ENCODE results near the gene AGPS. TPM values are rescaled to one million over a fixed set of nuclear protein-coding genes. Genes with fewer than 3 reads are reported as not detected.

AGPS gene
- polyA plus RNA-seq, 1 of the 3 experiments (the other 2 are of a cell fraction): 10.9 TPM

GRCh38 chr2:177530561-177530960, 138.0 kb downstream of the AGPS start:
- POLR2A ChIA-PET: interaction anchor here (1.0 to 2.0 kb wide), 2 partner anchors 18 to 22 kb away, joined by 4 to 5 read pairs; a partner anchor contains a TSS
- Histone ChIP-seq H3K36me3 (replicated peaks in 1 of 2; ENCODE audit: control insufficient read depth in 1 of 2, insufficient read depth in 2 of 2, low read length in 1 of 2) (peaks cover 2 to 38% of the 10 kb centered on the region in 2 experiments), H3K79me2 (ENCODE audit: insufficient read depth) (no peaks in the 10 kb centered on the region), H3K4me1 (ENCODE audit: control insufficient read depth in 1 of 2, insufficient read depth in 2 of 2, low read depth in 1 of 2, low read length in 1 of 2) (peaks cover 0 to 14% of the 10 kb centered on the region in 2 experiments; a peak in 2 of 4 replicates), H2AFZ (ENCODE audit: low read depth) (no peak overlapping the region), H3K9ac (no peak overlapping the region), H3K4me2 (no peak overlapping the region), H3K9me3 (no peaks in the 10 kb centered on the region), H3K27me3 (ENCODE audit: insufficient read depth) (no peaks in the 10 kb centered on the region), H3K27ac (ENCODE audit: low read depth in 2 of 2, low read length in 1 of 2) (peak overlapping the region in 1 of 2 experiments; percentile 91; a peak in 2 of 4 replicates), H3F3A (replicated peaks; ENCODE audit: insufficient read depth) (no peaks in the 10 kb centered on the region), H4K20me1 (ENCODE audit: insufficient read depth) (no peaks in the 10 kb centered on the region), H3K4me3 (ENCODE audit: low read depth in 2 of 2, low read length in 1 of 2) (no peak overlapping the region), H3K9me2 (no peaks in the 10 kb centered on the region)
- DNase-seq: peak; percentile 55
- CTCF ChIA-PET: interaction anchor here (0.7 to 2.6 kb wide), 4 partner anchors 14 to 193 kb away, joined by 3 to 18 read pairs (median 6); no protein-coding TSS in a partner anchor
- TF ChIP-seq ZBTB33 (IDR thresholded peaks at IDR 0.05; ENCODE audit: borderline replicate concordance, low read depth): no peak
- no peak for TF ChIP-seq USF2 (IDR thresholded peaks at IDR 0.05; ENCODE audit: borderline replicate concordance, low read depth, low read length)
- no peak for TF ChIP-seq FOXM1 (IDR thresholded peaks at IDR 0.05; ENCODE audit: low read depth)
- no peak for TF ChIP-seq ELF1 (IDR thresholded peaks at IDR 0.05)
- 0 out of 2 replicates have a peak, but pooled peaks have one; percentile 35 for TF ChIP-seq TEAD4 (IDR thresholded peaks at IDR 0.05; ENCODE audit: borderline replicate concordance, insufficient read depth)
- peak; percentile 86 for TF ChIP-seq CHD2 (IDR thresholded peaks at IDR 0.05; ENCODE audit: low read length, partially characterized antibody)
- no peak for TF ChIP-seq EZH2phosphoT487 (IDR thresholded peaks at IDR 0.05; ENCODE audit: borderline replicate concordance, low read depth)
- no peak for TF ChIP-seq YY1 (IDR thresholded peaks at IDR 0.05; ENCODE audit: low read depth)
- peak; percentile 30; the same call in 1 of the 2 replicates for TF ChIP-seq RAD21 (IDR thresholded peaks at IDR 0.05; ENCODE audit: low read length)
- TF ChIP-seq SMC3 (IDR thresholded peaks at IDR 0.05; ENCODE audit: low read depth, low read length): no peak
- TF ChIP-seq NFIC (IDR thresholded peaks at IDR 0.05; ENCODE audit: borderline replicate concordance): no peak
- no peak for TF ChIP-seq GABPA (IDR thresholded peaks at IDR 0.05; ENCODE audit: low read depth)
- no peak for TF ChIP-seq MAX (IDR thresholded peaks at IDR 0.05; ENCODE audit: low read depth)
- peak; percentile 56 for TF ChIP-seq TCF12 (IDR thresholded peaks at IDR 0.05)
- no peak for TF ChIP-seq RFX5 (IDR thresholded peaks at IDR 0.05; ENCODE audit: low read length)
- TF ChIP-seq NRF1 (IDR thresholded peaks at IDR 0.05; ENCODE audit: low read depth, low read length): no peak
- no peak for TF ChIP-seq JUND (IDR thresholded peaks at IDR 0.05)
- no peak for TF ChIP-seq REST (IDR thresholded peaks at IDR 0.05; ENCODE audit: low read depth, low read length)
- TF ChIP-seq IRF3 (IDR thresholded peaks at IDR 0.05; ENCODE audit: low read depth, low read length): no peak
- no peak for TF ChIP-seq SIN3A (IDR thresholded peaks at IDR 0.05; ENCODE audit: borderline replicate concordance, low read depth, low read length)
- peak; percentile 53; the same call in 1 of the 2 replicates for TF ChIP-seq POLR2AphosphoS5 (IDR thresholded peaks at IDR 0.05; ENCODE audit: low read depth, low read length)
- peak; percentile 91 for TF ChIP-seq GATA2 (CRISPR knock-in tag; IDR thresholded peaks at IDR 0.05)
- TF ChIP-seq MEF2A (IDR thresholded peaks at IDR 0.05; ENCODE audit: borderline replicate concordance, low read depth): no peak
- no peak for TF ChIP-seq TAF1 (IDR thresholded peaks at IDR 0.05; ENCODE audit: borderline replicate concordance, low read depth, low read length)
- TF ChIP-seq RCOR1 (IDR thresholded peaks at IDR 0.05; ENCODE audit: low read length): peak; percentile 97
- TF ChIP-seq FOSL2 (IDR thresholded peaks at IDR 0.05; ENCODE audit: borderline replicate concordance, low read depth): no peak
- TF ChIP-seq FOXJ3 (CRISPR knock-in tag; IDR thresholded peaks at IDR 0.05): peak; percentile 94
- peak; percentile 12 to 99; a peak in 3 of 4 replicates for TF ChIP-seq EP300 (IDR thresholded peaks at IDR 0.05; ENCODE audit: borderline replicate concordance in 1 of 2, low read depth in 1 of 2, low read length in 1 of 2)

Measured in SK-N-SH (cell line).